T-cell (primary cell): Measurements from ENCODE around the gene ITSN1. TPM values are rescaled to one million over a fixed set of nuclear protein-coding genes. Genes with fewer than 3 reads are reported as not detected.

Source experiments
- ATAC-seq, 4 experiments: fragments of 200-7000 bp in 3 of 4; fragments of 150-1000 bp in 1 of 4; cut with Tn5 transposase; replicated peaks in 1 of 4; 1 replicate in 3 of 4; 2 replicates in 1 of 4; pipeline ENCODE4 v1.10.0; 2021; ENCODE audit warnings: moderate library complexity in 3 of 4, mild to moderate bottlenecking in 2 of 4, moderate number of reproducible peaks in 1 of 4
- CTCF ChIA-PET, 2 donors: fragments of 300-600 bp; sonication (Branson Sonifier 250); formaldehyde crosslinking; loops; one replicate each; lab custom pipeline; 2022; ENCODE audit warnings: antibody characterized with exemption in 2 of 2; lab: Charles Lee
- POLR2A ChIA-PET, 2 donors: fragments of 300-600 bp; sonication (Branson Sonifier 250); formaldehyde crosslinking; loops; one replicate each; lab custom pipeline; 2022; ENCODE audit warnings: antibody characterized with exemption in 2 of 2; lab: Charles Lee
- DNase-seq, 35 experiments: peaks; one replicate each; pipeline versions ENCODE4 v3.0.0 to v3.0.0-alpha.2; 2013 to 2023
- H3K27ac ChIP-seq: one replicate; pipeline ENCODE4 v1.5.1; 2013; ENCODE audit warnings: low read length
- H3K27me3 ChIP-seq, 2 experiments: replicated peaks in 1 of 2; 1 replicate in 1 of 2; 2 replicates in 1 of 2; pipeline versions ENCODE4 v1.6.1 to v1.7.0; 2013; ENCODE audit warnings: low read length in 1 of 2, mixed read lengths in 1 of 2; ENCODE audit not compliant: control insufficient read depth in 2 of 2, insufficient read depth in 2 of 2; ENCODE audit errors: extremely low read depth in 1 of 2
- H3K36me3 ChIP-seq, 2 donors: 1 replicate in 1 of 2; 2 replicates in 1 of 2; pipeline versions ENCODE4 v1.6.1 to v1.7.0; 2013; ENCODE audit warnings: low read length in 1 of 2; ENCODE audit not compliant: control insufficient read depth in 2 of 2, insufficient read depth in 1 of 2; ENCODE audit errors: extremely low read depth in 1 of 2
- H3K4me1 ChIP-seq, 2 experiments: 1 replicate in 1 of 2; 2 replicates in 1 of 2; pipeline versions ENCODE4 v1.6.1 to v1.7.0; 2013; ENCODE audit warnings: low read length in 2 of 2, mixed read lengths in 1 of 2; ENCODE audit not compliant: insufficient read depth in 2 of 2, control insufficient read depth in 1 of 2; ENCODE audit errors: extremely low read depth in 1 of 2
- H3K4me3 ChIP-seq, 2 donors: 1 replicate in 1 of 2; 2 replicates in 1 of 2; pipeline versions ENCODE4 v1.5.1 to v1.7.0; 2013; ENCODE audit warnings: mild to moderate bottlenecking in 2 of 2, low read length in 1 of 2, moderate library complexity in 1 of 2; ENCODE audit not compliant: control insufficient read depth in 1 of 2; ENCODE audit errors: extremely low read depth in 1 of 2
- H3K9me3 ChIP-seq: 2 replicates; pipeline ENCODE4 v1.7.0; 2013
- H3K27ac Mint-ChIP-seq, 2 donors: one replicate each; pipeline ENCODE4 v1.8.0; 2020 to 2021; ENCODE audit warnings: mild to moderate bottlenecking in 2 of 2, mixed read lengths in 2 of 2
- H3K27me3 Mint-ChIP-seq, 2 donors: one replicate each; pipeline ENCODE4 v1.8.0; 2021 to 2022; ENCODE audit warnings: mixed read lengths in 2 of 2
- H3K36me3 Mint-ChIP-seq: one replicate; pipeline ENCODE4 v1.8.0; 2021; ENCODE audit warnings: mixed read lengths
- H3K4me1 Mint-ChIP-seq, 3 donors: one replicate each; pipeline ENCODE4 v1.8.0; 2020 to 2022; ENCODE audit warnings: mixed read lengths in 3 of 3, mild to moderate bottlenecking in 1 of 3
- H3K4me3 Mint-ChIP-seq, 3 donors: one replicate each; pipeline ENCODE4 v1.8.0; 2020 to 2022; ENCODE audit warnings: mild to moderate bottlenecking in 3 of 3, mixed read lengths in 3 of 3, moderate library complexity in 3 of 3
- H3K9me3 Mint-ChIP-seq, 3 donors: one replicate each; pipeline ENCODE4 v1.8.0; 2020 to 2022; ENCODE audit warnings: mixed read lengths in 3 of 3
- WGBS: methylation state at CpG from one replicate; pipeline ENCODE4 v1.1.5; 2013; ENCODE audit warnings: missing lambda C conversion rate; ENCODE audit not compliant: insufficient coverage; 5-methylcytosine and 5-hydroxymethylcytosine counted together
- total RNA-seq, 35 experiments: library from RNA in 6 of 35; stranded (reverse) in 6 of 35; fragments of 120-200 nt in 1 of 35; gene quantifications; one replicate each; pipeline versions ENCODE4 v1.2.1 to v1.2.4 and lab custom pipeline; 2013 to 2026

Gene ITSN1
- total RNA-seq, 5 donors from 2014 or later (not counting 1 experiment from before 2014, with no cell fraction given) = 2.3 to 3.9 (median 3.0) TPM

- POLR2A ChIA-PET = no interaction called here
These were observed 178.5 kb downstream of the ITSN1 start for GRCh38 chr21:33820798-33821197.

GRCh38 chr21:33821503-33822322 is 179.4 kb downstream of the ITSN1 start:
- ChIA-PET CTCF (no interaction called here), POLR2A (no interaction called here)
- no peaks in the 10 kb centered on the region for H3K27me3 ChIP-seq
- Mint-ChIP-seq H3K36me3 (no peaks in the 10 kb centered on the region), H3K9me3 (no peaks in the 10 kb centered on the region), H3K4me1 (no peaks in the 10 kb centered on the region), H3K27ac (no peak overlapping the region), H3K27me3 (no peaks in the 10 kb centered on the region), H3K4me3 (no peak overlapping the region)
- 77% methylated on average over 5 of the region's 7 CpGs for WGBS
- H3K4me1 ChIP-seq = no peaks in the 10 kb centered on the region
- H3K9me3 ChIP-seq = no peaks in the 10 kb centered on the region
- H3K4me3 ChIP-seq = no peak overlapping the region
- no peaks in the 10 kb centered on the region for H3K36me3 ChIP-seq
- DNase-seq (no peak), ATAC-seq (no peak)
- H3K27ac ChIP-seq = no peak overlapping the region

More at GRCh38 chr21:33820798-33821197, 178.5 kb downstream of the ITSN1 start:
- Histone ChIP-seq H3K36me3 (no peaks in the 10 kb centered on the region), H3K4me3 (no peak overlapping the region), H3K4me1 (no peaks in the 10 kb centered on the region), H3K27ac (no peak overlapping the region), H3K27me3 (no peaks in the 10 kb centered on the region), H3K9me3 (no peaks in the 10 kb centered on the region)
- Mint-ChIP-seq H3K4me1 (no peaks in the 10 kb centered on the region), H3K9me3 (no peaks in the 10 kb centered on the region), H3K27ac (no peak overlapping the region), H3K36me3 (no peaks in the 10 kb centered on the region), H3K27me3 (no peaks in the 10 kb centered on the region), H3K4me3 (no peak overlapping the region)
- WGBS = no CpG with 5 or more reads among the region's 2 CpGs
- ATAC-seq (no peak), DNase-seq (no peak)
- CTCF ChIA-PET = no interaction called here

- WGBS = 90% methylated on average over 5 of the region's 11 CpGs
These were observed 182.0 kb downstream of the ITSN1 start for GRCh38 chr21:33824156-33824941.

GRCh38 chr21:33825419-33825818 is 183.1 kb downstream of the ITSN1 start:
- H3K27ac Mint-ChIP-seq = no peak overlapping the region
- peaks cover 15% of the 10 kb centered on the region for H3K36me3 Mint-ChIP-seq
- peaks cover 0 to 6% (median 1%) of the 10 kb centered on the region in 3 donors for H3K9me3 Mint-ChIP-seq
- Histone ChIP-seq H3K27me3 (peaks cover 0 to 3% of the 10 kb centered on the region in 2 experiments), H3K9me3 (no peaks in the 10 kb centered on the region), H3K4me1 (no peaks in the 10 kb centered on the region), H3K36me3 (no peaks in the 10 kb centered on the region), H3K4me3 (no peak overlapping the region), H3K27ac (no peak overlapping the region)
- H3K27me3 Mint-ChIP-seq = peaks cover 0 to 2% of the 10 kb centered on the region in 2 donors
- no peaks in the 10 kb centered on the region for H3K4me1 Mint-ChIP-seq
- no CpG with 5 or more reads among the region's 3 CpGs for WGBS
- ATAC-seq (no peak), DNase-seq (no peak)
- no peak overlapping the region for H3K4me3 Mint-ChIP-seq
- POLR2A ChIA-PET = no interaction called here
- CTCF ChIA-PET = no interaction called here

More at GRCh38 chr21:33824156-33824941, 182.0 kb downstream of the ITSN1 start:
- Mint-ChIP-seq H3K27ac (no peak overlapping the region), H3K9me3 (peaks cover 0 to 3% (median 0%) of the 10 kb centered on the region in 3 donors), H3K27me3 (peaks cover 0 to 2% of the 10 kb centered on the region in 2 donors), H3K4me3 (no peak overlapping the region), H3K4me1 (no peaks in the 10 kb centered on the region), H3K36me3 (peaks cover 4% of the 10 kb centered on the region)
- DNase-seq (no peak), ATAC-seq (no peak)
- H3K27ac ChIP-seq = no peak overlapping the region
- CTCF ChIA-PET = no interaction called here
- no peaks in the 10 kb centered on the region for H3K9me3 ChIP-seq
- H3K4me1 ChIP-seq = no peaks in the 10 kb centered on the region
- no peak overlapping the region for H3K4me3 ChIP-seq
- peaks cover 0 to 3% of the 10 kb centered on the region in 2 experiments for H3K27me3 ChIP-seq
- H3K36me3 ChIP-seq = no peaks in the 10 kb centered on the region
- POLR2A ChIA-PET = no interaction called here

- ChIA-PET POLR2A (no interaction called here), CTCF (no interaction called here)
- Histone ChIP-seq H3K4me3 (no peak overlapping the region), H3K36me3 (no peaks in the 10 kb centered on the region), H3K27ac (no peak overlapping the region), H3K27me3 (peaks cover 0 to 3% of the 10 kb centered on the region in 2 experiments), H3K4me1 (no peaks in the 10 kb centered on the region), H3K9me3 (no peaks in the 10 kb centered on the region)
- ATAC-seq (no peak), DNase-seq (no peak)
- Mint-ChIP-seq H3K4me3 (no peak overlapping the region), H3K9me3 (peaks cover 0 to 6% (median 1%) of the 10 kb centered on the region in 3 donors), H3K36me3 (peaks cover 17% of the 10 kb centered on the region), H3K27me3 (peaks cover 0 to 2% of the 10 kb centered on the region in 2 donors), H3K4me1 (no peaks in the 10 kb centered on the region), H3K27ac (no peak overlapping the region)
- WGBS = no CpG with 5 or more reads among the region's 2 CpGs
These were observed 183.6 kb downstream of the ITSN1 start for GRCh38 chr21:33825915-33826314.

- Histone ChIP-seq H3K27ac (no peak overlapping the region), H3K9me3 (no peaks in the 10 kb centered on the region), H3K4me1 (no peaks in the 10 kb centered on the region), H3K36me3 (no peaks in the 10 kb centered on the region), H3K4me3 (no peak overlapping the region), H3K27me3 (peaks cover 0 to 3% of the 10 kb centered on the region in 2 experiments)
- ATAC-seq (no peak), DNase-seq (no peak)
- 90% methylated on average over 2 of the region's 4 CpGs for WGBS
- Mint-ChIP-seq H3K9me3 (peaks cover 0 to 6% (median 1%) of the 10 kb centered on the region in 3 donors), H3K36me3 (peaks cover 17% of the 10 kb centered on the region), H3K27ac (no peak overlapping the region), H3K27me3 (peaks cover 0 to 2% of the 10 kb centered on the region in 2 donors), H3K4me3 (no peak overlapping the region), H3K4me1 (no peaks in the 10 kb centered on the region)
- CTCF ChIA-PET = no interaction called here
- POLR2A ChIA-PET = no interaction called here
These were observed 185.8 kb downstream of the ITSN1 start for GRCh38 chr21:33828083-33828482.
